ENCODE results near the gene ZBTB16.

The ZBTB16 gene

GRCh38 chr11:114036958-114037357, 22.6 kb upstream of the ZBTB16 start:
- TF ChIP-seq CTCF (conservative IDR thresholded peaks at IDR 0.05; ENCODE audit: control insufficient read depth, insufficient read depth, low read depth, low read length): no peak
- DNase-seq (ENCODE audit: low read depth): no peak
- peak overlapping the region; percentile 45 for H3K4me3 ChIP-seq (ENCODE audit: control insufficient read depth, low read depth, low read length)

DNA sequence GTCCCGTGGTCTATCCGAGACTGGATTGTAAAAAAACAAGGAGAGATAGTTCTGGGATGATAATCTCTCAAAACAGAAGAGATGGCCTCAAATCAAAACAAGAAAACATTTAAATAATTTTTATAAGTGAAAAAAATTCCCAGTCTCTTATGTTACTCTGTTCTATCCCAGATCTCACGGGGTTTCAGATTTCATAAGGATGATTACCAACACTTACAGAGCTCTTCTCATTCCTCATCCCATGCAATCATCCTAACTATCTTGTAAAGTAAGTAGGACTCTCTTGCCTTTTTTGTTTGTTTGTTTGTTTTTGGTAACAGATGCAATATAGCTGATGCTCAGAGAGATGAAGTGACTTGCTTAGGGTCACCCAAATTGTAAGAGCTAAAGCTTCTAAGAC, 20.0 kb upstream of the ZBTB16 start:
- DNase-seq (ENCODE audit: low read depth): peak; percentile 41

DNA sequence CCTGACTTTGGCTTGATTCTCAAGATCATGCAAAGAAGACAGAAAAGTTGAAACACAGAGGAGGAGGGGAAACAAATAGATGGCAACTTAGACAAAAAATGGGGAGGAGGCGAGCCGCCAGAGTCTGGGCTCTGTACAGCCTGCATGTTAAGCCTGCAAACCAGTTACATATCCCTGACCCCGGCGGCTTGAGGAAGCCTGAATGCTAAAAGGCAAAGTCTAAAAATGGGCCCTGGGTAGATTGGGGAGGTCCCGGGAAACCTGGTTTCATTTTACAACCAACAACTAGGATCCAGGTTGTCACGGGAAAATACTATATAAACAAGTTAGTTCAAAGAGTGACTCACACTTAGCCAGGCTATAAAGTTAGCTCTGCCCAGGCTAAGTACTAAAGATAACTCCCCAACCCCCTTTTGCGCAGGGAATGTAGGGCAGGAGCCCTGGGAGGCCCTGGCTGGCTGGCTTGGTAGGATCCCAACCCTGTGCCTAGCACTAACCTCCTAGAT, 18.8 kb upstream of the ZBTB16 start:
- H3K4me3 ChIP-seq (ENCODE audit: control insufficient read depth, low read depth, low read length): no peak overlapping the region
- peak; percentile 85 for DNase-seq (ENCODE audit: low read depth)
- TF ChIP-seq CTCF (conservative IDR thresholded peaks at IDR 0.05; ENCODE audit: control insufficient read depth, insufficient read depth, low read depth, low read length): no peak

More for the DNA sequence above, 20.0 kb upstream of the ZBTB16 start:
- TF ChIP-seq CTCF (conservative IDR thresholded peaks at IDR 0.05; ENCODE audit: control insufficient read depth, insufficient read depth, low read depth, low read length): no peak
- H3K4me3 ChIP-seq (ENCODE audit: control insufficient read depth, low read depth, low read length): no peak overlapping the region

DNA sequence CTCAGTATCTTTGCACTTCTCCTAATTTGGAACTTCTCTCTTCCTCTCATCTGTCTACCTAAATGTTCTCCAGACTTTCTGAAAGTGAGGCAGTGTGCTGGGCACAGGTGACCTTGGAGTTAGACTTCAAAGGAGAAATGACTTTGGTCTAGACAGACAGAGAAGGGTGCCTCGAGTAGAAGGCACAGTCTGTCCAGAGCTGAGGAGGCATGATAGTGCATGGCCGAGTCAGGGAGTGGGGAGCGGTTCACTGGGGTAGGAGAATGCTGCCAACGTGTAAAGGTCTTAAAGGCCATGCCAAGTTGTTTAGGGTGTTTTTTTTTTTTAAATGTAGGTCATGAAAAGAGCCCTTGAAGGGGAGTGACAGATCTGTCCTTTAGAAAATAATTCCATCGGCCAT, 17.3 kb upstream of the ZBTB16 start:
- DNase-seq (ENCODE audit: low read depth): no peak
- no peak overlapping the region for H3K4me3 ChIP-seq (ENCODE audit: control insufficient read depth, low read depth, low read length)
- no peak for TF ChIP-seq CTCF (conservative IDR thresholded peaks at IDR 0.05; ENCODE audit: control insufficient read depth, insufficient read depth, low read depth, low read length)

- no peak overlapping the region for H3K4me3 ChIP-seq (ENCODE audit: control insufficient read depth, low read depth, low read length)
- DNase-seq (ENCODE audit: low read depth): no peak
- TF ChIP-seq CTCF (conservative IDR thresholded peaks at IDR 0.05; ENCODE audit: control insufficient read depth, insufficient read depth, low read depth, low read length): no peak
Measured at GRCh38 chr11:114044042-114044871, 15.3 kb upstream of the ZBTB16 start.

- H3K4me3 ChIP-seq (ENCODE audit: control insufficient read depth, low read depth, low read length): no peak overlapping the region
- DNase-seq (ENCODE audit: low read depth): no peak
- no peak for TF ChIP-seq CTCF (conservative IDR thresholded peaks at IDR 0.05; ENCODE audit: control insufficient read depth, insufficient read depth, low read depth, low read length)
Measured at GRCh38 chr11:114047327-114047726, 12.2 kb upstream of the ZBTB16 start.
